ENCODE results near the gene USP5.

Gene USP5

GRCh38 chr12:6851921-6852650 is at the start of gene USP5:
Gene USP5 (plus strand): TSS chr12:6852150. CDS start chr12:6852180, 30 bp downstream.
- H3K9me3 ChIP-seq (ENCODE audit: control insufficient read depth, insufficient read depth, low read length): no peaks in the 10 kb centered on the region
- peaks cover 4% of the 10 kb centered on the region; the same call in 1 of the 2 replicates for H3K36me3 ChIP-seq (ENCODE audit: insufficient read depth, low read length)
- peaks cover 12% of the 10 kb centered on the region for H3K4me1 ChIP-seq (ENCODE audit: insufficient read depth, low read length)
- H3K9ac ChIP-seq (ENCODE audit: low read depth, low read length): peak within 1 kb of the TSS; percentile 82

- Histone ChIP-seq H3K9me3 (ENCODE audit: control insufficient read depth, insufficient read depth, low read length) (no peaks in the 10 kb centered on the region), H3K9ac (ENCODE audit: low read depth, low read length) (no peak overlapping the region), H3K4me1 (ENCODE audit: insufficient read depth, low read length) (peaks cover 6% of the 10 kb centered on the region; the same call in 1 of the 2 replicates), H3K36me3 (ENCODE audit: insufficient read depth, low read length) (no peaks in the 10 kb centered on the region)
Measured at GRCh38 chr12:6807170-6807569, 44.8 kb upstream of the USP5 start.

- peaks cover 6% of the 10 kb centered on the region; the same call in 1 of the 2 replicates for H3K4me1 ChIP-seq (ENCODE audit: insufficient read depth, low read length)
- H3K9ac ChIP-seq (ENCODE audit: low read depth, low read length): no peak overlapping the region
- no peaks in the 10 kb centered on the region for H3K36me3 ChIP-seq (ENCODE audit: insufficient read depth, low read length)
- H3K9me3 ChIP-seq (ENCODE audit: control insufficient read depth, insufficient read depth, low read length): no peaks in the 10 kb centered on the region
Measured at GRCh38 chr12:6809056-6809455, 42.9 kb upstream of the USP5 start.

GRCh38 chr12:6810758-6811157 is 41.2 kb upstream of the USP5 start:
- no peak overlapping the region for H3K9ac ChIP-seq (ENCODE audit: low read depth, low read length)
- no peaks in the 10 kb centered on the region for H3K36me3 ChIP-seq (ENCODE audit: insufficient read depth, low read length)
- peaks cover 6% of the 10 kb centered on the region; the same call in 1 of the 2 replicates for H3K4me1 ChIP-seq (ENCODE audit: insufficient read depth, low read length)

GRCh38 chr12:6813363-6813762 is 38.6 kb upstream of the USP5 start:
- Histone ChIP-seq H3K9ac (ENCODE audit: low read depth, low read length) (no peak overlapping the region), H3K9me3 (ENCODE audit: control insufficient read depth, insufficient read depth, low read length) (no peaks in the 10 kb centered on the region), H3K36me3 (ENCODE audit: insufficient read depth, low read length) (no peaks in the 10 kb centered on the region), H3K4me1 (ENCODE audit: insufficient read depth, low read length) (peaks cover 13% of the 10 kb centered on the region; the same call in 1 of the 2 replicates)

More at GRCh38 chr12:6810758-6811157, 41.2 kb upstream of the USP5 start:
- no peaks in the 10 kb centered on the region for H3K9me3 ChIP-seq (ENCODE audit: control insufficient read depth, insufficient read depth, low read length)

GRCh38 chr12:6816598-6816997 is 35.4 kb upstream of the USP5 start:
- H3K9me3 ChIP-seq (ENCODE audit: control insufficient read depth, insufficient read depth, low read length): no peaks in the 10 kb centered on the region
- no peak overlapping the region for H3K9ac ChIP-seq (ENCODE audit: low read depth, low read length)
- no peaks in the 10 kb centered on the region for H3K36me3 ChIP-seq (ENCODE audit: insufficient read depth, low read length)
- peaks cover 25% of the 10 kb centered on the region for H3K4me1 ChIP-seq (ENCODE audit: insufficient read depth, low read length)

- no peaks in the 10 kb centered on the region for H3K36me3 ChIP-seq (ENCODE audit: insufficient read depth, low read length)
- H3K9ac ChIP-seq (ENCODE audit: low read depth, low read length): no peak overlapping the region
- H3K9me3 ChIP-seq (ENCODE audit: control insufficient read depth, insufficient read depth, low read length): no peaks in the 10 kb centered on the region
- H3K4me1 ChIP-seq (ENCODE audit: insufficient read depth, low read length): peaks cover 25% of the 10 kb centered on the region
Measured at GRCh38 chr12:6817098-6817497, 34.9 kb upstream of the USP5 start.

- H3K9me3 ChIP-seq (ENCODE audit: control insufficient read depth, insufficient read depth, low read length): no peaks in the 10 kb centered on the region
- H3K9ac ChIP-seq (ENCODE audit: low read depth, low read length): no peak overlapping the region
- H3K36me3 ChIP-seq (ENCODE audit: insufficient read depth, low read length): no peaks in the 10 kb centered on the region
- peaks cover 25% of the 10 kb centered on the region for H3K4me1 ChIP-seq (ENCODE audit: insufficient read depth, low read length)
Measured at GRCh38 chr12:6817662-6818157, 34.2 kb upstream of the USP5 start.

GRCh38 chr12:6818222-6818621 is 33.7 kb upstream of the USP5 start:
- H3K36me3 ChIP-seq (ENCODE audit: insufficient read depth, low read length): no peaks in the 10 kb centered on the region
- H3K9ac ChIP-seq (ENCODE audit: low read depth, low read length): 0 out of 2 replicates have a peak overlapping the region, but pooled peaks have one; percentile 3
- peaks cover 25% of the 10 kb centered on the region for H3K4me1 ChIP-seq (ENCODE audit: insufficient read depth, low read length)
- H3K9me3 ChIP-seq (ENCODE audit: control insufficient read depth, insufficient read depth, low read length): no peaks in the 10 kb centered on the region

GRCh38 chr12:6818645-6819044 is 33.3 kb upstream of the USP5 start:
- H3K4me1 ChIP-seq (ENCODE audit: insufficient read depth, low read length): peaks cover 25% of the 10 kb centered on the region
- 0 out of 2 replicates have a peak overlapping the region, but pooled peaks have one; percentile 3 for H3K9ac ChIP-seq (ENCODE audit: low read depth, low read length)
- H3K9me3 ChIP-seq (ENCODE audit: control insufficient read depth, insufficient read depth, low read length): no peaks in the 10 kb centered on the region
- no peaks in the 10 kb centered on the region for H3K36me3 ChIP-seq (ENCODE audit: insufficient read depth, low read length)

- H3K9ac ChIP-seq (ENCODE audit: low read depth, low read length): no peak overlapping the region
- H3K4me1 ChIP-seq (ENCODE audit: insufficient read depth, low read length): peaks cover 25% of the 10 kb centered on the region
- H3K9me3 ChIP-seq (ENCODE audit: control insufficient read depth, insufficient read depth, low read length): no peaks in the 10 kb centered on the region
- no peaks in the 10 kb centered on the region for H3K36me3 ChIP-seq (ENCODE audit: insufficient read depth, low read length)
Measured at GRCh38 chr12:6819106-6820030, 32.6 kb upstream of the USP5 start.

- Histone ChIP-seq H3K36me3 (ENCODE audit: insufficient read depth, low read length) (no peaks in the 10 kb centered on the region), H3K9ac (ENCODE audit: low read depth, low read length) (no peak overlapping the region), H3K9me3 (ENCODE audit: control insufficient read depth, insufficient read depth, low read length) (no peaks in the 10 kb centered on the region), H3K4me1 (ENCODE audit: insufficient read depth, low read length) (peaks cover 28% of the 10 kb centered on the region)
Measured at GRCh38 chr12:6820166-6820565, 31.8 kb upstream of the USP5 start.

- peaks cover 29% of the 10 kb centered on the region for H3K4me1 ChIP-seq (ENCODE audit: insufficient read depth, low read length)
- H3K9me3 ChIP-seq (ENCODE audit: control insufficient read depth, insufficient read depth, low read length): no peaks in the 10 kb centered on the region
- no peaks in the 10 kb centered on the region for H3K36me3 ChIP-seq (ENCODE audit: insufficient read depth, low read length)
- peak within 1 kb of the TSS; percentile 64 for H3K9ac ChIP-seq (ENCODE audit: low read depth, low read length)
Measured at GRCh38 chr12:6821591-6822425, 30.1 kb upstream of the USP5 start, which contains the start of gene GPR162. Gene GPR162 (plus strand): TSS chr12:6821821. CDS start chr12:6823899, 2,078 bp downstream.

Data from ES-I3 (cell line).